Rectal smooth muscle tissue (tissue), 1 donor: ENCODE data around the gene CHODL.

Experiments
- H3K27ac ChIP-seq: one replicate; pipeline ENCODE4 v1.7.0; 2013; ENCODE audit warnings: low read depth, low read length, inconsistent platforms
- H3K27me3 ChIP-seq: one replicate; pipeline ENCODE4 v1.7.0; 2013; ENCODE audit warnings: low read length; ENCODE audit not compliant: control insufficient read depth, insufficient read depth
- H3K36me3 ChIP-seq: one replicate; pipeline ENCODE4 v1.7.0; 2013; ENCODE audit warnings: low read length; ENCODE audit not compliant: control insufficient read depth, insufficient read depth
- H3K4me1 ChIP-seq: one replicate; pipeline ENCODE4 v1.7.0; 2013; ENCODE audit warnings: low read length; ENCODE audit not compliant: control insufficient read depth, insufficient read depth
- H3K4me3 ChIP-seq: one replicate; pipeline ENCODE4 v1.7.0; 2013; ENCODE audit warnings: low read length
- H3K9ac ChIP-seq: one replicate; pipeline ENCODE4 v1.7.0; 2013; ENCODE audit warnings: low read length

The CHODL gene

DNA sequence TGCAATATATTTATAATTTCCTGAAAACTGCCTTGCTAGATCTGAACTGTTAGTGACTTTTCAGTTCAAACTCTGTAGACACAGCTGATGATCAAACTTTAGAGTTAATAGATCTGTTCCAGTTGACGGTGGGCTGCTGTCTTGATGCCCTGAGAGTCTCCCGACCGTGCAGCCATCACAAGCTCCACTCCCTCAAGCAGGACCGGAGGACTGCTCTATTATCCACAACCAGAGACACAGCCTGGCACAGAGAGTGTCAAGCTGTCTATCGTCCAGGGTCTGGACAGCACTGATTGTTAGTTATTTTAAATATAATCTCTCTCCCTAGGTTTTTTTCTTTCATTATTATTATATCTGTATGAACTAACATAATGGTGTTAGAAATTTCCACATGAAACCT, 8.0 kb downstream of the CHODL start:
- H3K9ac ChIP-seq = no peak overlapping the region
- no peaks in the 10 kb centered on the region for H3K36me3 ChIP-seq
- no peak overlapping the region for H3K27ac ChIP-seq
- no peak overlapping the region for H3K4me3 ChIP-seq
- H3K27me3 ChIP-seq = no peaks in the 10 kb centered on the region
- H3K4me1 ChIP-seq = no peaks in the 10 kb centered on the region

DNA sequence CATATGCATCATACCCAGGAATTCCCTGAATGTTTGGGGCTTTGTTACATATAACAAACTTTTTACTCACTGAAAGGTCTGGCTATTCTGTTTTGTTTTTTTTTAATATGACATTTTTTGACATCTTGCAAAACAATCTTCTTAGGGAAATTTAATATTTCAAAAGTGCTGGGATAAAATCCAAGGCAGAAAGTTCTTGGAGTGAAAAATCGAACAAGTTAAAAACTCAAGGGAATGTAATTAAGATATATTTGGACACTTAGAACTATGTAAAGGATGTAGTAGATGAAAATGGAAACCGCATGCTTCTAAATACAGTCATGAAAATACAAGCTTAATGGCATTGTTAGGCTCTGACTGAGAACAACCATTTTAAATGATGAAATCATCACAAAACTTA, 8.6 kb downstream of the CHODL start:
- Histone ChIP-seq H3K36me3 (no peaks in the 10 kb centered on the region), H3K4me3 (no peak overlapping the region), H3K27ac (no peak overlapping the region), H3K27me3 (no peaks in the 10 kb centered on the region), H3K4me1 (no peaks in the 10 kb centered on the region), H3K9ac (no peak overlapping the region)

DNA sequence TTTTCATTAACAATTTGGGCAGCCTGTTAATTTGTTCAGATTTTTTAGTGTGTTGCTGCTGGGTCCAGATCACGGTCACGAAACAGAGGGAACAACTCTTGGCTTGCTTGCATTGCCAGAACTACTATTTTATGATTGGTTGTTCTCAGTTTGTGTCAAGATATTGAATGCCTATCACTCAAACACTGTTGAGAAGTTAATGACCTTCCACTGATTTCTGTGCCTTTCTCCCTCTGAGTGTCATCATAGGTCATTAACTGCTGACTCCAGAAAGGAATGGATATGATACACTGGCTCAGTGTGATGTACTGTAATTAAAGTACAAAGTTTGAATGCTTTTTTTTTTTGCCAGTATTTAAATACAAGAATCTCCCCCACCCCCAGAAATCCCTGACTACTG, 9.2 kb downstream of the CHODL start:
- H3K4me1 ChIP-seq = no peaks in the 10 kb centered on the region
- H3K27me3 ChIP-seq = no peaks in the 10 kb centered on the region
- no peak overlapping the region for H3K4me3 ChIP-seq
- H3K36me3 ChIP-seq = no peaks in the 10 kb centered on the region
- H3K9ac ChIP-seq = no peak overlapping the region
- H3K27ac ChIP-seq = no peak overlapping the region

DNA sequence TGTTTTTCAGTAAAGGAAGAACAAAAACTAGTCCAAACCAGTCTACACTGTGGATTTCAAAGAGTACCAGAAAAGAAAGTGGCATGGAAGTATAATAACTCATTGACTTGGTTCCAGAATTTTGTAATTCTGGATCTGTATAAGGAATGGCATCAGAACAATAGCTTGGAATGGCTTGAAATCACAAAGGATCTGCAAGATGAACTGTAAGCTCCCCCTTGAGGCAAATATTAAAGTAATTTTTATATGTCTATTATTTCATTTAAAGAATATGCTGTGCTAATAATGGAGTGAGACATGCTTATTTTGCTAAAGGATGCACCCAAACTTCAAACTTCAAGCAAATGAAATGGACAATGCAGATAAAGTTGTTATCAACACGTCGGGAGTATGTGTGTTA, 21.3 kb downstream of the CHODL start:
- H3K9ac ChIP-seq = no peak overlapping the region
- no peaks in the 10 kb centered on the region for H3K27me3 ChIP-seq
- no peak overlapping the region for H3K4me3 ChIP-seq
- no peaks in the 10 kb centered on the region for H3K36me3 ChIP-seq
- no peaks in the 10 kb centered on the region for H3K4me1 ChIP-seq
- no peak overlapping the region for H3K27ac ChIP-seq

DNA sequence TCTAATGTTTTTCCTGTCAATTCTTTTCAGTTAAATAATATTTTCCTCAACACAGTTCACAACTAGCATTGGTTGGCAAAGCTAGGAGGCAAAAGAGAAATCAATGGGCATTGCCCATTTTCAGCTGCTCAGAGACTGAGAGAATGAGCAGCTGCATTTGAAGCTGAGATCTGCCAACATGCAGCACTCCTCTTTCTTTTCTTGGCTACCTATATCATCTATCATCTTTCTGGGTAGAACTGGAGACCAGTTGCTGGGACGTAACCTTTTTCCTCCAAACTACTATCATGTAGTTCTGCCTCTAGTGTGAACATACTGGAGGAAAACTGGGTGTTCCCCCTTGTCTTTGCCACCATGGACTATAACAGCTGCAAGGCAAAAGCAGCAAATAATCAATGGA, 22.9 kb downstream of the CHODL start:
- H3K27ac ChIP-seq = no peak overlapping the region
- H3K4me1 ChIP-seq = no peaks in the 10 kb centered on the region
- no peak overlapping the region for H3K9ac ChIP-seq
- H3K27me3 ChIP-seq = no peaks in the 10 kb centered on the region
- H3K36me3 ChIP-seq = no peaks in the 10 kb centered on the region
- no peak overlapping the region for H3K4me3 ChIP-seq

DNA sequence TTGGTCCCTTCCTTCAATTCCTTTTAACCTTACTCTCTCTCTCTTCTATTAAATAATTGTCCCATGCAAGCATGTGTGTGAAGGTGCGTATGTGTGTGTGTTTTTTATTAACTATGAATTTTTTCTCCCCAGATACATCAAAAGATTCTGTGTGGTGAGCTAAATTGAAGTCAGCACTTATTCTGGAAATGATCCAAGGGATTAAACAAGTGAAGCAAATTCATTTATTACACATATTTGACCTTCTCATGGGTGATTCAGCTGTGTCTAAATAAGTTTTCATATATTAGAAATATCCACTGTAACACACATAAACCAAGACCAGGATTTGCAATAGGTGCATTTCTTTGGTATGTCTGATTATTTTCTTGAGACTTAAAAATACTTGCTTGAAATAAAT, 24.3 kb downstream of the CHODL start:
- Histone ChIP-seq H3K27ac (no peak overlapping the region), H3K9ac (no peak overlapping the region), H3K4me1 (no peaks in the 10 kb centered on the region), H3K36me3 (no peaks in the 10 kb centered on the region), H3K27me3 (no peaks in the 10 kb centered on the region), H3K4me3 (no peak overlapping the region)

DNA sequence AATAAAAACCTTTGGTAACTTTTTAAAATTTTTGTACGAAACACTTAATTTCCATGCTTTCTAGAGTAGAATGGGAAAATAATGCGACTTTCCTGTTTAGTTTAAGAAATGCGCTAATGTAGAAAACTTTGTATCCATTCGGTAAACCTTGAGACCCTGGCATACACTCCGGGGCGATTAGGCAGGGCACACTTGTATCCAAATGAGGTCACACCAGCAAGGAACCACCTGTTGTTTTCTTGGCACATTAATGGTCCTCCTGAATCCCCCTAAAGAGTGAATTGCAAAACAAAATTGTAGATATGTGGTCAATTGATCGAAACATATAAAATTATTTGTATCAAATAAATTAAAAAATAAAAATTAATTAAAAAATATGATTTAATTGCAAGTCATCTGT, 25.2 kb downstream of the CHODL start:
- Histone ChIP-seq H3K4me3 (no peak overlapping the region), H3K27me3 (no peaks in the 10 kb centered on the region), H3K4me1 (no peaks in the 10 kb centered on the region), H3K36me3 (no peaks in the 10 kb centered on the region), H3K27ac (no peak overlapping the region), H3K9ac (no peak overlapping the region)

DNA sequence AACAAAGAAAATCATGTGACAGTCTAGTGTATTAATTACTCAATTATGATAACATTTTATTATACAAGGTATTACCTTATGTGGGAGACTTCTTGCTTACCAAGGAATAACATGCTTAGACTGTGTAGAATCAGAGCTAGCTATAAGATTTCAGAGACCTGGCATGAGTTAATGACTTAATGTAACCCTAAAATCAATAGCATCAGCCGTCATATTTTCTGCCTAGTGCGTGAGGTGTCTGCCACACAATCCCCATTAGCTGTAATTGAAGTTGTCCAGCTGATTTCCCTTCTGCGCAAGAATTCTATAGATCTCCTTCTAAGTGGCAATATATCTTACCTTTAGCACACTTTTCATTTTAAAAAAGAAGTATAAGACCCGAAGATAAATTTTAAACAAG, 28.8 kb downstream of the CHODL start:
- Histone ChIP-seq H3K36me3 (no peaks in the 10 kb centered on the region), H3K27me3 (no peaks in the 10 kb centered on the region), H3K4me3 (no peak overlapping the region), H3K27ac (no peak overlapping the region), H3K9ac (no peak overlapping the region), H3K4me1 (no peaks in the 10 kb centered on the region)

DNA sequence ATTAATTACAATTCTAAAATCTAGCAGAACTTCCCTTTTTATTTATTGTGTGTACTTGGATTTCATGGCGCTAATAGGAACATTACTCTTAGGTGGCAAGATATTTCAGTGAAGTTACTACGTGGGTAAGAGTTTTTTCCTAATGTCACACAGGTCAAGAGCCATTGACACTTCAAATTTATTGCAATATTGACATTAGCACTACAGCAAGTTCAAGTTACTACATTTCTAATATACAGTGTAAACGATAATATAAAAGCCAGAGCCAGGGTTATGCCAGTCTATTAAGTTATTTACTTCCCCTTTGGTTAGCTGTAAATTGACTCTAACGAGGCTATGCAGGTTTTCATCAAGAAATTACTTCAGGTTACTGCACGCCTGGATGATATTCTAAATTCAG, 29.7 kb downstream of the CHODL start:
- no peaks in the 10 kb centered on the region for H3K4me1 ChIP-seq
- H3K4me3 ChIP-seq = no peak overlapping the region
- no peak overlapping the region for H3K27ac ChIP-seq
- no peaks in the 10 kb centered on the region for H3K27me3 ChIP-seq
- H3K36me3 ChIP-seq = no peaks in the 10 kb centered on the region
- H3K9ac ChIP-seq = no peak overlapping the region

DNA sequence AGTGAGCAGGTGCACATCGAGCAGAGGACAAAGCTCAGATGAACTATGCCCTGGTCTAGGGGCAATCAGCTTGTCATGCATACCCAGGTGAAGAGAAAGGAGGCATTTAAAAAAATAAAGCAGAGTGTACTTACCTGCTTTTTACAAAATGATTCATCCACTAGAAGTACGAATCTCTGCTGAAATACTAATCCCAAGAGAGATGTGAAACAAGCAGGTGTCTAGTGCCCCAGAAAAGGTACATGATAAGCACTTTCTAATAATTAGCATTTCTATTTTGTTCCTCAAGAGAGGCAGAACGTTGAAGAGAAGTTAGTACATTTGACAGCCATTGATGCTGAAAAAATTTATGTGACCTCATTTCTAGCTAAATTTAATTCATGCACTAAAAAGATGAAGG, 31.1 kb downstream of the CHODL start:
- Histone ChIP-seq H3K4me1 (no peaks in the 10 kb centered on the region), H3K27ac (no peak overlapping the region), H3K27me3 (no peaks in the 10 kb centered on the region), H3K4me3 (no peak overlapping the region), H3K9ac (no peak overlapping the region), H3K36me3 (no peaks in the 10 kb centered on the region)

DNA sequence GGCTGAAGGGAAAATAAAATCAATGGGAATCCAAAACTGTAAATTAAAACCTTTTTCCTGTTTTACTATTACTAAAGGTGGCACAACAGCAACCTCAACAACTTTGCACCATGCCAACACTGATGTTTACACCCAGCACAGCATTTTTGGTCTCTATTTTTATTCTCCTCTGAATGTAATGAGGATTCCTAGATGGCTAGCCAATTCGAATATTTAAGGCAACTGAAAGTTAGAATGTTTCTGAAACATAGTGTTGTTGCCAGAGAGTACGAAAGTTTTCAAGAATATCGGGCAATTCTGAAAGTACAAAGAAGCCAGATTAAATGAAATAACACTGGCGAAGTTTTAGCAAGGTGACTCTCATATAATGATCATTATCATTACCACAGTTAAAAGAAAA, 40.7 kb downstream of the CHODL start:
- no peak overlapping the region for H3K4me3 ChIP-seq
- H3K27ac ChIP-seq = no peak overlapping the region
- H3K27me3 ChIP-seq = no peaks in the 10 kb centered on the region
- H3K36me3 ChIP-seq = no peaks in the 10 kb centered on the region
- no peak overlapping the region for H3K9ac ChIP-seq
- no peaks in the 10 kb centered on the region for H3K4me1 ChIP-seq

DNA sequence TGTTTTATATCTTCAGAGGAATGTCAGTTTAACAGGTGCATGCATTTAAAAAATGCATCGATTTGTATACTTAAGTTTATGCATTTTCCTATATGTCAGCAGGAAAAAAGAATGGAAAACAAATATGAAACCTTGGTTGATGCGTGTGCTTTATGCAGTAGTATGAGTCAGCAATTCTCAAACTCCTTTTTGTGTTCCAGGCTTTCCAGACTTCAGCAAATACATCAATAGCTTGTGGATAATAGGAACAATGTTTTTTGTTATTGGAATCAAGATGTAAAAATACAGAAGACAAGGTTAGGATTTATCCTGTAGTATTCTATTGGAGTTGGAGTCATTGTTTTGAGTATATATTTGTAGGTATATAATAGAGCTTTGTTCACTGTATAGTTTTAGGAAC, 45.2 kb downstream of the CHODL start:
- Histone ChIP-seq H3K36me3 (no peaks in the 10 kb centered on the region), H3K27me3 (no peaks in the 10 kb centered on the region), H3K4me3 (no peak overlapping the region), H3K4me1 (peaks cover 2% of the 10 kb centered on the region), H3K27ac (no peak overlapping the region), H3K9ac (no peak overlapping the region)

DNA sequence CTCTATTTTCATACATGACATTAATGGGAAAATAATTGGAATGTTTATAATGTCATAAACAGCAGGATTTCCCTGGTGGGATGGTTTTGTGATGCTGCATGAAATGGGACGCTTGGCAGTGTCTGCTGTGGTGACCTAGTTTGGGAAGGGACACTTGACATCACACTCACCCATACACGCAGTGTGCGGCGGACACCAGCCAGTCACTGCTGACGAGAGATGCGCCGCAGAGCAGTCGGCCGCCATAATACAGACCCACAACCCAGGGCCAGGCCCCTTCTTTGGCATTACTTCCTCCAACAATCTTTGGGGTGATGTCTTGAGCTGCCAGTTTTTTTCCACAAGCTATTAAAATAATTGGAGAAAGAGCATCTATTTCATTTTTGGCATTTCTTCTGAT, 49.5 kb downstream of the CHODL start:
- no peaks in the 10 kb centered on the region for H3K27me3 ChIP-seq
- H3K4me1 ChIP-seq = peaks cover 2% of the 10 kb centered on the region
- no peaks in the 10 kb centered on the region for H3K36me3 ChIP-seq
- no peak overlapping the region for H3K9ac ChIP-seq
- H3K27ac ChIP-seq = no peak overlapping the region
- no peak overlapping the region for H3K4me3 ChIP-seq

DNA sequence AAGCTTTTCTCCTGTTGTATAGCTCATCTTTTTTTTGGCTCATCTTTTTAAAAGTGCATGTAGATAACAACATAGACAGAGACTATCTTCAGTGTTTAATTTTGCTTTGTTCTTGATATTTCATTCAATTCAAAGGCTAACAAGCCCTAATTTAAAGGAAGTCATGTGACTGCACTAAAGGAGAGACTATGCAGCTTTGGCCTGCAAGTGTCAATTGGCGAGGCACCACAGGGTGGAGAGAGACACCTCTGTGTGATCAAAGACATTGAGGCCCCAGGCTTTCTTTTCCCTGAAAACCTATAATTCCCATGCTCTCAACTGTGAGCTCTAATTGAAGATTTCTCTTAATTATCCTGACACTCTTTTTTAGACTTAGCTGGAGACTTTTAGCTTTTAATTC, 53.6 kb downstream of the CHODL start:
- Histone ChIP-seq H3K36me3 (no peaks in the 10 kb centered on the region), H3K27ac (no peak overlapping the region), H3K9ac (no peak overlapping the region), H3K27me3 (no peaks in the 10 kb centered on the region), H3K4me1 (no peaks in the 10 kb centered on the region), H3K4me3 (no peak overlapping the region)
